Gastrocnemius medialis (tissue), 4 donors: ENCODE measurements around the gene RYR1. TPM values are rescaled to one million over a fixed set of nuclear protein-coding genes. Genes with fewer than 3 reads are reported as not detected.
"Not testable (repeated sequence)": the region's sequence is repeated elsewhere in the genome, so short reads cannot be mapped to it uniquely, and the experiment has no call there.

Experiments
- ATAC-seq, 2 donors: fragments of 150-250 bp; one replicate each; pipeline ENCODE4 v1.9.1; 2016
- DNase-seq, 2 donors: peaks; one replicate each; pipeline ENCODE4 v3.0.0-alpha.2; 2019
- H3K27ac ChIP-seq, 4 donors: fragments of 200-600 bp; sonication (generic); 1 replicate in 1 of 4; 2 replicates in 3 of 4; pipeline ENCODE4 v1.5.1; 2016 to 2018; ENCODE audit warnings: mild to moderate bottlenecking in 2 of 4, moderate library complexity in 1 of 4
- H3K27me3 ChIP-seq, 3 donors: fragments of 200-600 bp; sonication (generic) in 2 of 3; 1 replicate in 1 of 3; 2 replicates in 2 of 3; pipeline versions ENCODE4 v1.5.1 to v1.6.0; 2016 to 2019; ENCODE audit warnings: mild to moderate bottlenecking in 1 of 3, moderate library complexity in 1 of 3
- H3K36me3 ChIP-seq, 2 donors: fragments of 200-600 bp; sonication (generic) in 1 of 2; one replicate each; pipeline ENCODE4 v1.5.1; 2017 to 2018
- H3K4me1 ChIP-seq, 2 donors: fragments of 200-600 bp; sonication (generic) in 1 of 2; one replicate each; pipeline ENCODE4 v1.5.1; 2016 to 2017; ENCODE audit warnings: mild to moderate bottlenecking in 2 of 2
- H3K4me3 ChIP-seq, 4 donors: fragments of 200-600 bp; sonication (generic) in 3 of 4; 1 replicate in 1 of 4; 2 replicates in 3 of 4; pipeline ENCODE4 v1.5.1; 2016 to 2019; ENCODE audit warnings: mild to moderate bottlenecking in 2 of 4
- H3K9me3 ChIP-seq, 3 donors: fragments of 200-600 bp; sonication (generic) in 2 of 3; 1 replicate in 1 of 3; 2 replicates in 2 of 3; pipeline ENCODE4 v1.5.1; 2016 to 2019
- CTCF ChIP-seq, 5 experiments: fragments of 450-650 bp in 3 of 5; fragments of 200-600 bp in 2 of 5; sonication (generic) in 2 of 5; IDR thresholded peaks in 4 of 5; conservative IDR thresholded peaks in 1 of 5; 1 replicate in 4 of 5; 2 replicates in 1 of 5; pipeline ENCODE4 v1.5.1; 2016 to 2019; ENCODE audit warnings: antibody characterized with exemption in 5 of 5, mild to moderate bottlenecking in 3 of 5, moderate library complexity in 3 of 5
- POLR2A ChIP-seq, 2 donors: fragments of 450-650 bp; IDR thresholded peaks; one replicate each; pipeline ENCODE4 v1.6.1; 2017; ENCODE audit warnings: antibody characterized with exemption in 2 of 2, mild to moderate bottlenecking in 2 of 2, moderate library complexity in 2 of 2
- in situ Hi-C, 4 donors: fragments of 200-750 bp; cut with MboI; loops; one replicate each; pipeline versions ENCODE4 v1.15.0 to v1.8.0; 2017; ENCODE audit warnings: low sequenced_read_pairs in 4 of 4
- intact Hi-C: fragments of 100-400 bp; cut with DNase I; formaldehyde crosslinking; loops from one replicate; pipeline ENCODE4 v1.15.1; 2023; ENCODE audit warnings: low total_unique reads
- total RNA-seq, 4 donors: library from RNA; depleted of rRNA; stranded (reverse); fragments of >200 nt; gene quantifications; one replicate each; pipeline versions ENCODE4 v1.1.0 to v1.2.3, GENCODE V29; 2016

The RYR1 gene
- total RNA-seq, 4 donors from 2014 or later: 607 to 831 (median 724) TPM

DNA sequence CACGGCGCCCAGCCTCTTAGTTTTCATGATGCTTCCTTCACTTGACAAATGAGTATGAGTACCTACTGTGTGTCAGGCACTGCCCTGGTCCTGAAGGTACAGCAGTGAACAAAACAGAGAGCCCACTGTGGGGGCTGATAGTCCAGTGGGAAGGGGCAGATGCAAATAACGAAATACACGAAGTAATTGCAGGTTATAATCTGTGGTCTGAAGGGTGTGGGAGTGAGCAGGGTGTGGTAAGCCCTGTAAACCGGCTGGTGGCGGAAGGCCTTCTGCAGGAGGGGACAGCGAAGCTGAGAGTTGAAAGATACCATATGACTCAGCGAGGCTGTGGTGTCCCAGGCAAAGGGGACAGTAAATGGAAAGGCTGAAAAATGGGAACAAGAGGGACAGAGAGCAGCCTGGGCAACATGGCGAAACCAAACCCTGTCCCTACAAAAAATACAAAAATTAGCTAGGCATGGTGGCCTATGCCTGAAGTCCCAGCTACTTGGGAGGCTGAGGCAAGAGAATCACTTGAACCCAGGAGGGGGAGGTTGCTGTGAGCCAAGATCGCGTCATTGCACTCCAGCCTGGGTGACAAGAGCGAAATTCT is 123.8 kb downstream of the RYR1 start:
- in situ Hi-C loops (no loop called here), intact Hi-C loops (no loop called here)
- Histone ChIP-seq H3K4me3 (no peak overlapping the region), H3K27ac (peak overlapping the region in 2 of 4 donors; percentile 23 to 40), H3K9me3 (no peaks in the 10 kb centered on the region), H3K36me3 (peaks cover 0 to 82% of the 10 kb centered on the region in 2 donors), H3K27me3 (no peaks in the 10 kb centered on the region), H3K4me1 (no peaks in the 10 kb centered on the region)
- TF ChIP-seq CTCF (IDR thresholded peaks at IDR 0.05 in 4 of 5, conservative IDR thresholded peaks at IDR 0.05 in 1 of 5): no peak
- TF ChIP-seq POLR2A (IDR thresholded peaks at IDR 0.05): no peak
- ATAC-seq (no peak), DNase-seq (no peak)

DNA sequence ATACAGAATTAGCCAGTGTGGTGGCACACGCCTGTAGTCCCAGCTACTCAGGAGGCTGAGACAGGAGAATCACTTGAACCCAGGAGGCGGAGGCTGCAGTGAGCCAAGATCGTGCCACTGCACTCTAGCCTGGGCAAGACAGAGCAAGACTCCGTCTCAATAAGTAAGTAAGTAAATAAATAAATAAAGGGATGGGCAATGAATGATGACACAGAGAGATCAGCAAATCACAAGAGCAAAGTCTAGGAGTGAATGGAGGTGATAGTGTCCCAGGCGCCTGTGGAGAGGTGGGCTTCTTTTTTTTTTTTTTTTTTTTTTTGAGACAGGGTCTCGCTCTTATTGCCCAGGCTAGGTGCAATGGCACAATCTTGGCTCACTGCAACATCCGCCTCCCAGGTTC is 125.4 kb downstream of the RYR1 start:
- in situ Hi-C loops, H3K9me3 ChIP-seq, H3K27ac ChIP-seq, H3K4me3 ChIP-seq, ATAC-seq, DNase-seq, H3K27me3 ChIP-seq, H3K4me1 ChIP-seq: not testable (repeated sequence)
- H3K36me3 ChIP-seq: peaks cover 0 to 82% of the 10 kb centered on the region in 2 donors
- intact Hi-C loops: loop anchor here (2.0 kb wide), 1 partner anchor 62 kb away; no protein-coding TSS in a partner anchor

DNA sequence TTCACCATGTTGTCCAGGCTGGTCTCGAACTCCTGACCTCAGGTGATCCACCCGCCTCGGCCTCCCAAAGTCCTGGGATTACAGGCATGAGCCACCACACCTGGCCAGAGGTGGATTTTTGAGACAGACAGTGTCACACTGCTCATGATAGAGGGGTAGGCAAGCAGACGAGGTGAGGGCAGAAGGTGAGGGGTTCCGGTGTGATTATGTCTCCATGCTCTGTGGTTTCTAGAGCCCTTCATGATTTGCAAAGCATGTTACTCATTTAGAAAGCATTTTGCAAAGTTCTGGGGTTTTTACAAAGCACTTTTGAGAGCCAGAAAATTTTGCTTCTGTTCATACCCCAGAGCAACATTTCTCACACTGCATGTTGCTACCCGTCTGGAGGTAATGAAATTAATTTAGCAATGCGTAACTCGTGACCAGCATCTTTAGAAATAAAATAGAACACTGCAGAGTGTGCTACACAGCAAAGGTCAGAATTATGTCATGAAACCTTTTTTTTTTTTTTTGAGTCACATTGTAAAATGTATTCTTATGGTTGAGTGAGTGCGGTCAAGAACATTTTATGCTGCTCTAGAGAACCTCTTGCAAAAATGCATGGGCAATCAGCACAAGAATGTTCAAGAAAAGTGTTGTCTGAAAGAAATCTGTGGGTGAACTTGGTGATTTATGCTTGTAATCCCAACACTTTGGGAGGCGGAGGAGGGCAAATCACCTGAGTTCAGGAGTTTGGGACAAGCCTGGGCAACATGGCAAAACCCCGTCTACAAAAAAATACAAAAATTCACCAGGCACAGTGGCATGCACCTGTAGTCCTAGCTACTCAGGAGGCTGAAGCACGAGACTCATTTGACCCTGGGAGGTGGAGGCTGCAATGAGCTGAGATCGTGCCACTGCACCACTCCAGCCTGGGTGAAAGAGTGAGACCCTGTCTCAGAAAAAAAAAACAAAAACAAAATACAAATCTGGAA is 126.2 kb downstream of the RYR1 start:
- DNase-seq: no peak
- H3K4me1 ChIP-seq: no peaks in the 10 kb centered on the region
- peaks cover 0 to 82% of the 10 kb centered on the region in 2 donors for H3K36me3 ChIP-seq
- H3K27ac ChIP-seq: peak overlapping the region in 1 of 4 donors; percentile 28
- no peak for ATAC-seq
- intact Hi-C loops (loop anchor here (2.0 kb wide), 1 partner anchor 63 kb away; no protein-coding TSS in a partner anchor), in situ Hi-C loops (no loop called here)
- TF ChIP-seq CTCF (IDR thresholded peaks at IDR 0.05 in 4 of 5, conservative IDR thresholded peaks at IDR 0.05 in 1 of 5) (no peak), POLR2A (IDR thresholded peaks at IDR 0.05) (no peak)
- H3K4me3 ChIP-seq: no peak overlapping the region
- no peaks in the 10 kb centered on the region for H3K9me3 ChIP-seq
- H3K27me3 ChIP-seq: no peaks in the 10 kb centered on the region

DNA sequence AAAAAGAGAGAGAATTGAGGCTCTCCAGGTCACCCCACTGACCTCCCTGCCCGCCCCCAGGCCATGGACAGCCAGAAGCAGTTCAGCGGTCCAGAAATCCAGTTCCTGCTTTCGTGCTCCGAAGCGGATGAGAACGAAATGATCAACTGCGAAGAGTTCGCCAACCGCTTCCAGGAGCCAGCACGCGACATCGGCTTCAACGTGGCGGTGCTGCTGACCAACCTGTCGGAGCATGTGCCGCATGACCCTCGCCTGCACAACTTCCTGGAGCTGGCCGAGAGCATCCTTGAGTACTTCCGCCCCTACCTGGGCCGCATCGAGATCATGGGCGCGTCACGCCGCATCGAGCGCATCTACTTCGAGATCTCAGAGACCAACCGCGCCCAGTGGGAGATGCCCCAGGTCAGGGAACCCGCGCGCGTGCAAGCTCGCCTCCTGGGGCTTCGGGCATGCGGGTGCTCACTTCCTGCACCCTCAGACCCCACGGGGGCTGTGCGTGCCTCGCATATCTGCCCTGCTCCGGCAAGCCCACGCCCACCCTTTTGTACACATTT is 127.6 kb downstream of the RYR1 start:
- Histone ChIP-seq H3K27ac (no peak overlapping the region), H3K4me3 (no peak overlapping the region), H3K36me3 (peaks cover 0 to 82% of the 10 kb centered on the region in 2 donors), H3K27me3 (no peaks in the 10 kb centered on the region), H3K4me1 (no peaks in the 10 kb centered on the region), H3K9me3 (no peaks in the 10 kb centered on the region)
- TF ChIP-seq CTCF (IDR thresholded peaks at IDR 0.05 in 4 of 5, conservative IDR thresholded peaks at IDR 0.05 in 1 of 5) (no peak), POLR2A (IDR thresholded peaks at IDR 0.05) (no peak)
- ATAC-seq (no peak), DNase-seq (peak in 1 of 2 donors; percentile 26)
- intact Hi-C loops (no loop called here), in situ Hi-C loops (no loop called here)

- ATAC-seq (no peak), DNase-seq (no peak)
- Histone ChIP-seq H3K27ac (no peak overlapping the region), H3K4me1 (no peaks in the 10 kb centered on the region), H3K36me3 (peaks cover 0 to 80% of the 10 kb centered on the region in 2 donors), H3K27me3 (no peaks in the 10 kb centered on the region), H3K9me3 (no peaks in the 10 kb centered on the region), H3K4me3 (no peak overlapping the region)
- in situ Hi-C loops: no loop called here
- TF ChIP-seq POLR2A (IDR thresholded peaks at IDR 0.05) (no peak), CTCF (IDR thresholded peaks at IDR 0.05 in 4 of 5, conservative IDR thresholded peaks at IDR 0.05 in 1 of 5) (no peak)
- intact Hi-C loops: no loop called here
Observed at GRCh38 chr19:38561658-38562057, 128.2 kb downstream of the RYR1 start.
